Common myeloid progenitor, CD34-positive (primary cell): ENCODE results near the gene DOCK1.

ENCODE experiments used
- CTCF ChIA-PET: fragments of 350-600 bp; sonication (Branson Sonifier 250); formaldehyde crosslinking; loops from one replicate; lab custom pipeline; 2021; ENCODE audit warnings: antibody characterized with exemption; lab: Charles Lee
- POLR2A ChIA-PET: fragments of 350-600 bp; sonication (Branson Sonifier 250); formaldehyde crosslinking; loops from one replicate; lab custom pipeline; 2021; ENCODE audit warnings: antibody characterized with exemption; lab: Charles Lee
- DNase-seq, 3 donors: peaks; one replicate each; pipeline versions ENCODE4 v3.0.0 to v3.0.0-alpha.2; 2013
- H3K27ac ChIP-seq, 2 experiments: 1 replicate in 1 of 2; 2 replicates in 1 of 2; pipeline ENCODE4 v1.7.0; 2013; ENCODE audit warnings: inconsistent platforms in 2 of 2, low read length in 2 of 2, mild to moderate bottlenecking in 2 of 2, low read depth in 1 of 2, moderate library complexity in 1 of 2; ENCODE audit not compliant: severe bottlenecking in 2 of 2, insufficient read depth in 1 of 2, poor library complexity in 1 of 2
- H3K27me3 ChIP-seq, 5 experiments: replicated peaks in 2 of 5; 1 replicate in 3 of 5; 2 replicates in 2 of 5; pipeline versions ENCODE4 v1.6.1 to v1.7.0; 2013; ENCODE audit warnings: low read length in 4 of 5, mild to moderate bottlenecking in 2 of 5, moderate library complexity in 2 of 5, inconsistent platforms in 1 of 5; ENCODE audit not compliant: insufficient read depth in 5 of 5, control insufficient read depth in 4 of 5
- H3K36me3 ChIP-seq, 4 experiments: 1 replicate in 2 of 4; 2 replicates in 2 of 4; pipeline versions ENCODE4 v1.6.1 to v1.7.0; 2013; ENCODE audit warnings: low read length in 3 of 4, control low read depth in 1 of 4, mild to moderate bottlenecking in 1 of 4; ENCODE audit not compliant: control insufficient read depth in 4 of 4, insufficient read depth in 4 of 4
- H3K4me1 ChIP-seq, 4 experiments: 1 replicate in 3 of 4; 2 replicates in 1 of 4; pipeline versions ENCODE4 v1.6.1 to v1.7.1; 2013; ENCODE audit warnings: low read length in 3 of 4, mild to moderate bottlenecking in 3 of 4, control low read depth in 1 of 4, inconsistent platforms in 1 of 4, moderate library complexity in 1 of 4; ENCODE audit not compliant: control insufficient read depth in 4 of 4, insufficient read depth in 4 of 4; ENCODE audit errors: control extremely low read depth in 1 of 4
- H3K4me3 ChIP-seq, 7 experiments: 1 replicate in 4 of 7; 2 replicates in 3 of 7; pipeline versions ENCODE4 v1.5.1 to v1.7.0; 2013; ENCODE audit warnings: mild to moderate bottlenecking in 7 of 7, low read length in 6 of 7, moderate library complexity in 6 of 7, inconsistent platforms in 2 of 7, low read depth in 2 of 7, control low read depth in 1 of 7; ENCODE audit not compliant: insufficient read depth in 4 of 7, control insufficient read depth in 1 of 7; ENCODE audit errors: extremely low read depth in 1 of 7
- H3K9me3 ChIP-seq, 5 experiments: 1 replicate in 4 of 5; 2 replicates in 1 of 5; pipeline versions ENCODE4 v1.6.1 to v1.7.1; 2013; ENCODE audit warnings: low read length in 4 of 5, mild to moderate bottlenecking in 2 of 5, inconsistent platforms in 1 of 5, low read depth in 1 of 5, moderate library complexity in 1 of 5; ENCODE audit not compliant: control insufficient read depth in 4 of 5, insufficient read depth in 2 of 5; ENCODE audit errors: control extremely low read depth in 1 of 5
- WGBS: methylation state at CpG from one replicate; pipeline ENCODE4 v1.1.5; 2013; ENCODE audit not compliant: insufficient coverage; 5-methylcytosine and 5-hydroxymethylcytosine counted together

The DOCK1 gene

DNA sequence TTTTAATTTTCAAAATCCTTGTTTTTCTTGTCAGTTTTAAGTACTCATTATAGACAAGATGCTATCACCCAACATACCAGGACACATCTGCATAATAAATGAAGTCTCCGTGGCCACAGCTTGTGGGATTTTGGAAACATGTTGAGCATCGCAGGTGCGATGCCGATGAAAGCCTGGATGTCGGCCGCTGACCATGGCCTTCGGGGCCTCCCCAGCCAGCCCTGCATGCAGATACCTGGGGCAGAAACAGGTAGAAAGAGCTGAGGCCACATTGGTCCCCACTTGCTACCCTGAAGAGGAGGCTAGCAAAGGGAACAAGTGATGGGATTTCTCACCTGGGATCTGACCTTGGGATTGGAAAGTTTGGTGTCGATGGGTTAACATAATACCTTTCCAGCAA is 123.8 kb downstream of the DOCK1 start:
- no peak for DNase-seq
- peaks cover 10 to 71% (median 28%) of the 10 kb centered on the region in 4 experiments for H3K36me3 ChIP-seq
- no peaks in the 10 kb centered on the region for H3K27me3 ChIP-seq
- no peaks in the 10 kb centered on the region for H3K4me1 ChIP-seq
- 99% methylated on average over 7 of the region's 8 CpGs for WGBS
- no peaks in the 10 kb centered on the region for H3K9me3 ChIP-seq
- no peak overlapping the region for H3K4me3 ChIP-seq
- no peak overlapping the region for H3K27ac ChIP-seq
- ChIA-PET POLR2A (no interaction called here), CTCF (interaction anchor here (1.4 kb wide), 1 partner anchor 20 kb away, joined by 3 read pairs; no protein-coding TSS in a partner anchor)

DNA sequence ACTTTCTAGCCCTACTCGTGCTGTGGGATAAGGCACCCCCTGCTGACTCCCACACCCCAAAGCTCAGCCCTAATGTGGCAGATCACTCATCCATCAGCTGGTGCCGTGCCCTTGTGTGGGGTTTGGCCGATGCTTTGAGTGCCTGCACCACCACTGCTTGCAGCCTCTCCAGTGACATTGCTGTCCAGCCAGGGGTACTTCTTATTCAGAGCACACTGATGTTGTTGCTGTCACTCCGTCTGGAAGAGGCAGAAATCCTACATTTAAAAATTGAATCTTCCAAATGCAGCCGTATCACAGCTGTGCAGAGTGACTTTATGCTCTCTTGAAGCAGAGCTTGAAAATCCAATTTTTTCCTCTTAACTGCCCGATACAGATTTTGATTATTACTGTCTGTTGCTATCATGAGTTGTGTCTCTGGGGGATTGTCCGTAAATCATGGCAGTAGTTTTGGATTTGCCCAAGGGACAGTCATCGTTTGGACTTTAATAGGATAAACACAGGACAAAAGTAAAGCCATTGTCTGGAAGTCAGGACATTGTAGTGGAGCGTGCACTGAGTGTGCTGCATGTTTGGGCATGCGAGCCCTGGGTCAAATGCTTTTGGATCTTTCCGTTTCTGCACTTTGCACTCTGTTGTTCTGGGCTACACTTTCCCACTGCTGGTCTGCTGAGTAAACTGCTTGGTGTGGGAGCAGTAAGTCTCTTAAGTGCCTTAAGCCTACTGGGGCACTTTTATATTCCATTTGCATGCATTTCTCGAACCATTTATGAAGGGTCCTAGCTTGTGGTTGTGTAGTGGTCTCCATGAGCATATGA is 128.2 kb downstream of the DOCK1 start:
- 95% methylated on average over 11 of the region's 12 CpGs for WGBS
- POLR2A ChIA-PET: no interaction called here
- no peak overlapping the region for H3K27ac ChIP-seq

DNA sequence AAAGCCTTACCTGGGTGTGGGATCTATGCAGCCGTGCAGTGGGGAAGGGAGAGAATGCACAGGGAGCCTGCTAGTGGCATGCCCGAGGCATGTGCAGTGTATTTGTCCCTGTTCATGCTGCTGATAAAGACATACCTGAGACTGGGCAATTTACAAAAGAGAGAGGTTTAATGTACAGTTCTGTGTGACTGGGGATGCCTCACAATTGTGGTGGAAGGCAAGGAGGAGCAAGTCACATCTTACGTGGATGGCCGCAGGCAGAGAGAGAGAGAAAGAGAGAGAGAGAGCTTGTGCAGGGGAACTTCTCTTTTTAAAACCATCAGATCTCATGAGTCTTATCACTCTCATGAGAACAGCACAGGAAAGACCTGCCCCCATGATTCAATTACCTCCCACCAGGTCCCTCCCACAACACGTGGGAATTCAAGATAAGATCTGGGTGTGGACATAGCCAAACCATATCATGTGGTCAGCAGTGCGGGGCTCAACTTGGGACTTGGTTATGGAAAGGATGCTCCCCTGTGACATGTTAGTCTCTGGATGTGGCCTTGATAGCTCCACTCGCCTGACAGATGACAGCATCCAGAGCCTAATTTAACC is 128.9 kb downstream of the DOCK1 start:
- H3K27ac ChIP-seq: no peak overlapping the region
- 69% methylated on average over 4 of the region's 7 CpGs for WGBS
- ChIA-PET CTCF (interaction anchor here (1.2 kb wide), 1 partner anchor 8 kb away, joined by 3 read pairs; no protein-coding TSS in a partner anchor), POLR2A (no interaction called here)
- peaks cover 11 to 68% (median 25%) of the 10 kb centered on the region in 4 experiments for H3K36me3 ChIP-seq
- H3K27me3 ChIP-seq: no peaks in the 10 kb centered on the region
- H3K9me3 ChIP-seq: no peaks in the 10 kb centered on the region
- H3K4me1 ChIP-seq: no peaks in the 10 kb centered on the region
- no peak for DNase-seq
- no peak overlapping the region for H3K4me3 ChIP-seq

More for the DNA sequence above, 128.2 kb downstream of the DOCK1 start:
- no peak overlapping the region for H3K4me3 ChIP-seq
- no peaks in the 10 kb centered on the region for H3K9me3 ChIP-seq
- H3K27me3 ChIP-seq: no peaks in the 10 kb centered on the region
- DNase-seq: no peak
- CTCF ChIA-PET: interaction anchor here (1.2 kb wide), 1 partner anchor 8 kb away, joined by 3 read pairs; no protein-coding TSS in a partner anchor
- H3K36me3 ChIP-seq: peaks cover 11 to 67% (median 24%) of the 10 kb centered on the region in 4 experiments
- H3K4me1 ChIP-seq: no peaks in the 10 kb centered on the region

DNA sequence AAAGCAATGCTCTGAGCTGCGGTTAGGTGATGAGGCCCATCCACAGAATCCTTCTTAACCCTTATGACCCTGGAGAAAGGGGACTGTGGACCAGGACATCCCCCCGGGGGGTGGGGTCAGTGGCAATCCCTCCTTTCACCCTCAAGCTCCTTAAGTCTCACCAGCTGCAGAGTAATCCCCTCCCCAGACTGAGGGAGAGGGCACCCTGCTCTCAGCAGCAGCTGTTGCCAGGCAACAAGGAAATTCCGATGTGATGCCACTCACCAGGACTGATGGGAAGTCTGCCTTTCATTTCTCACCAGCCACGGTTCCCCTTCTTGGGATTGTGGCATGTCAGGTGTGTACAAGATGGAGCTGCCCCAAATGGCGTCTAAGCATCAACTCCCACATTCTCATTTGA is 129.6 kb downstream of the DOCK1 start:
- Histone ChIP-seq H3K4me3 (no peak overlapping the region), H3K36me3 (peaks cover 12 to 71% (median 25%) of the 10 kb centered on the region in 4 experiments), H3K9me3 (no peaks in the 10 kb centered on the region), H3K27me3 (no peaks in the 10 kb centered on the region), H3K27ac (no peak overlapping the region), H3K4me1 (no peaks in the 10 kb centered on the region)
- CTCF ChIA-PET: no interaction called here
- 89% methylated on average over 3 of the region's 5 CpGs for WGBS
- POLR2A ChIA-PET: no interaction called here
- no peak for DNase-seq

DNA sequence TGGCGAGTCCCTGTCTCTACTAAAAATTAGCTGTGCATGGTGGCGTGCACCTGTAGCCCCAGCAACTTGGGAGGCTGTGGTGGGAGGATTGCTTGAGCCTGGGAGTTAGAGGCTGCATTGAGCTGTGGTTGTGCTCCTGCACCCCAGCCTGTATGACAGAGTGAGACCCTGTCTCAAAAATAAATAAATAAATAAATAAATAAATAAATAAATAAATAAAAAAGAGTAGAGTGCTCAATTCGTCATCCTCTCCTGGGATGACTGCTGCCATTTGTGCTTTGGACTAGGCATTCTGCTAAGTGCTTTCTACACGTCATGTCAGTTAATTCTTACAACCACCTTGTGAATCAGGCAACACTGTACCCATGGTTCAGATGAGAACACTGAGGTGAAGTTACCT is 130.6 kb downstream of the DOCK1 start:
- Histone ChIP-seq H3K27me3 (no peaks in the 10 kb centered on the region), H3K36me3 (peaks cover 13 to 77% (median 28%) of the 10 kb centered on the region in 4 experiments), H3K4me3 (no peak overlapping the region), H3K4me1 (no peaks in the 10 kb centered on the region), H3K9me3 (no peaks in the 10 kb centered on the region), H3K27ac (no peak overlapping the region)
- DNase-seq: no peak
- 97% methylated on average over 3 of the region's 4 CpGs for WGBS
- ChIA-PET POLR2A (no interaction called here), CTCF (interaction anchor here (1.0 kb wide), 1 partner anchor 9 kb away, joined by 3 read pairs; no protein-coding TSS in a partner anchor)

DNA sequence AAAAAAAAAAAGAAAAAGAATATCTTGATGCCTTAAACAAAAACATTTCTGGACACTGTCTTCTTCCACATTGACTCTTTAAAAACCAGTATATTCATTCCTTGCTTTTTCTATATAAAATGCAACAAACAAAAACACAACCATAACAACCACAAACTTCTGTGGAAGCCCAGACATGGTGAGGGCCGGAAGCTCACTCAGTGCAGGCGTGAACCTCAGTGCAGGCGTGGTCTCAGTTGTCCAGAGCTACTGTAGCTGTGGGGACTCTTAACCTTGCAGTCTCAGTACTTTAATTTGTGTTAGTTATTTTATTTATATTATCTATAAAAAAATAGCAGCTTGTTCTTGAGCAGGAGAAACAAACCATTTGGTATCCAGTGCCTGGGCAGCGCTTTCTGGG is 131.8 kb downstream of the DOCK1 start:
- 100% methylated on average over 1 of the region's 4 CpGs for WGBS
- Histone ChIP-seq H3K27me3 (no peaks in the 10 kb centered on the region), H3K9me3 (no peaks in the 10 kb centered on the region), H3K4me1 (no peaks in the 10 kb centered on the region), H3K36me3 (peaks cover 15 to 84% (median 25%) of the 10 kb centered on the region in 4 experiments), H3K27ac (no peak overlapping the region), H3K4me3 (no peak overlapping the region)
- no peak for DNase-seq
- ChIA-PET POLR2A (no interaction called here), CTCF (no interaction called here)

DNA sequence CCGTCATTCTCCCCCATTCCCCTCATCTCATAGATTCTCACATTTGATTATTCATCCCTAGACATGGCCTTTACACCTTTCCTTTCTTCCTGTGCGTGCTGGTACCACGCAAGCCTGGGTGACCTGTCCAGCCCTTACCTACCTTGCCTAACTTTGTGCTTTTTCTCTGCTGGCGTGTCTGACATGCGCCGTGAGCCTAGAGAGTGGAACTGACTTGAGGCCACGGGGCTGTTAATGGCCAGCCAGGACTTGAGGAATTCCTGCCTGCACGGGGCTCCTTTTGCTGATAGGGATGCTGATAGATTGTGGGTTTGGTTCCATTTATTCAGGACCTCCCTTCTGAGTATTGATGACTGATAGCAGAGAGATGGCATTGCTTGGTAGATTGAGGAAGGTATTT is 134.2 kb downstream of the DOCK1 start:
- Histone ChIP-seq H3K9me3 (no peaks in the 10 kb centered on the region), H3K4me1 (no peaks in the 10 kb centered on the region), H3K36me3 (peaks cover 11 to 73% (median 19%) of the 10 kb centered on the region in 4 experiments), H3K27me3 (no peaks in the 10 kb centered on the region), H3K27ac (no peak overlapping the region), H3K4me3 (no peak overlapping the region)
- CTCF ChIA-PET: no interaction called here
- POLR2A ChIA-PET: no interaction called here
- WGBS: 100% methylated on average over 2 of the region's 8 CpGs
- DNase-seq: no peak
